Measurements from ENCODE around the gene INS. TPM values are rescaled to one million over a fixed set of nuclear protein-coding genes. Genes with fewer than 3 reads are reported as not detected.
"Not testable (repeated sequence)": the region's sequence is repeated elsewhere in the genome, so short reads cannot be mapped to it uniquely, and the experiment has no call there.

The INS gene
- total RNA-seq, 2 experiments from 2014 or later = not detected

DNA sequence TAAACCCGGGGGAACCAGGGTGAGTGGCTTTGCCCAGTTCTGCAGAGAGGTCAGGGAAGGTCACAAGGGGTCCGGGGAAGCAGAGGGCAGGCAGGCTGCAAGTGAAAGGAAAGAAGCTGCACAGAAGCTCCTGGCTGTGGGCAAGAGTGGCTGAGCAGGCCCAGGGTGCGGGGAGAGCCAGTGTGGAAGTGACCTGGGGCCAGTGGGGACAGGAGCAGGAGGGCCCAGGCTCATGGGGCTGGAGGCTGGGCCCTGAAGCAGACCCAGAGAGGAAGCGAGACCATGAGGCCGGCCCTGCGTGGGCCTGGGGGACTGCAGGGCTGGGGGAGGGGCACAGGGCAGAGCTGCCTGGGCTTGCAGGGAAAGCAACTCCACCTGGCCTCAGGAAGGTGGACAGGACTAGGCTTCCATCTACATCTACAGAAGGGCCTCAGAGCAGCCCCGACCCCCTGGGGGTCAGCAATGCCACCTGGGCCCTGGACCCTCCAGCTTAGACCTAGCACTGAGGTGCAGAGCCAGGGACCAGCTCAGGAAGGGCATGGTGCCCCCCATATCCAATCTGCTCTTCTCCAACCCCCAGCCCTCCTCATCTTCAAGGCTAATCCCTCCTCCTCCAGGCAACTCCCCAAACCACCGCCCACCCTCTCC is 33.4 kb downstream of the INS start:
- peaks cover 18% of the 10 kb centered on the region for H3K27me3 Mint-ChIP-seq
- no peak for ATAC-seq (ENCODE audit: poor library complexity)
- POLR2A ChIA-PET = no interaction called here

DNA sequence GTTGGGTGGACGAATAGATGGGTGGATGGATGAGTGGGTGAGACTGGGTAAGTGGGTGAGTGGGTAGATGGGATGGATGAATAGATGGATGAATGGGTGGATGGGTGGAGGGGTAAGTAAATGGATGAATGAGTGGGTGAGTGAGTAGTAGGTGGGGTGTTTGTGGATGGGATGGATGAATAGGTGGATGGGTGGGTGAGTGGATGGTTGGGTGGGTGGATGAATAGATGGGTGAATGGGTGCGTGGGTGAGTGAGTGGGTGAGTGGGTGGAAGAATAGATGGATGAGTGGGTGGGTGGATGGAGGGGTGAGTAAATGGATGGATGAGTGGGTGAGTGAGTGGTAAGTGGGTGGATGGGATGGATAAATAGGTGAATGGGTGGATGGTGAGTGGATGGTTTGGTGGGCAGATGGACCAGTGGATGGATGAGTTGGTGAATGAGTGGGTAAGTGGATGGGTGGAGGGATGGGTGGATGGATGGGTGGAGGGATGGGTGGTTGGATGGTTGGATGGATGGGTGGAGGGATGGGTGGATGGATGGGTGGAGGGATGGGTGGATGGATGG is 34.4 kb downstream of the INS start:
- Mint-ChIP-seq H3K27ac (no peak overlapping the region), H3K36me3 (ENCODE audit: low read depth) (no peaks in the 10 kb centered on the region), H3K4me1 (ENCODE audit: low read depth) (no peaks in the 10 kb centered on the region), H3K9me3 (no peaks in the 10 kb centered on the region), H3K4me3 (no peak overlapping the region), H3K27me3 (peaks cover 18% of the 10 kb centered on the region)
- DNase-seq (no peak), ATAC-seq (ENCODE audit: poor library complexity) (no peak)
- Histone ChIP-seq H3K4me1 (ENCODE audit: insufficient read depth, low read length) (no peaks in the 10 kb centered on the region), H3K4me3 (ENCODE audit: low read length) (no peak overlapping the region), H3K9me3 (ENCODE audit: control insufficient read depth in 1 of 2, insufficient read depth in 1 of 2, low read length in 2 of 2) (peaks cover 0 to 14% of the 10 kb centered on the region in 2 experiments), H3K36me3 (ENCODE audit: insufficient read depth, low read length) (no peaks in the 10 kb centered on the region), H3K27ac (ENCODE audit: low read depth in 1 of 2, low read length in 2 of 2) (no peak overlapping the region), H3K27me3 (ENCODE audit: control insufficient read depth in 1 of 2, insufficient read depth in 2 of 2, low read length in 2 of 2) (peaks cover 0 to 7% of the 10 kb centered on the region in 2 experiments)
- intact Hi-C loops (cut with DNase I, micrococcal nuclease) = no loop called here
- CTCF ChIA-PET = no interaction called here
- POLR2A ChIA-PET = no interaction called here
- TF ChIP-seq, protein P1, sequence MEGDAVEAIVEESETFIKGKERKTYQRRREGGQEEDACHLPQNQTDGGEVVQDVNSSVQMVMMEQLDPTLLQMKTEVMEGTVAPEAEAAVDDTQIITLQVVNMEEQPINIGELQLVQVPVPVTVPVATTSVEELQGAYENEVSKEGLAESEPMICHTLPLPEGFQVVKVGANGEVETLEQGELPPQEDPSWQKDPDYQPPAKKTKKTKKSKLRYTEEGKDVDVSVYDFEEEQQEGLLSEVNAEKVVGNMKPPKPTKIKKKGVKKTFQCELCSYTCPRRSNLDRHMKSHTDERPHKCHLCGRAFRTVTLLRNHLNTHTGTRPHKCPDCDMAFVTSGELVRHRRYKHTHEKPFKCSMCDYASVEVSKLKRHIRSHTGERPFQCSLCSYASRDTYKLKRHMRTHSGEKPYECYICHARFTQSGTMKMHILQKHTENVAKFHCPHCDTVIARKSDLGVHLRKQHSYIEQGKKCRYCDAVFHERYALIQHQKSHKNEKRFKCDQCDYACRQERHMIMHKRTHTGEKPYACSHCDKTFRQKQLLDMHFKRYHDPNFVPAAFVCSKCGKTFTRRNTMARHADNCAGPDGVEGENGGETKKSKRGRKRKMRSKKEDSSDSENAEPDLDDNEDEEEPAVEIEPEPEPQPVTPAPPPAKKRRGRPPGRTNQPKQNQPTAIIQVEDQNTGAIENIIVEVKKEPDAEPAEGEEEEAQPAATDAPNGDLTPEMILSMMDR (IDR thresholded peaks at IDR 0.05) = no peak

More for the DNA sequence above, 33.4 kb downstream of the INS start:
- Mint-ChIP-seq H3K4me3 (no peak overlapping the region), H3K9me3 (no peaks in the 10 kb centered on the region), H3K27ac (no peak overlapping the region), H3K4me1 (ENCODE audit: low read depth) (no peaks in the 10 kb centered on the region), H3K36me3 (ENCODE audit: low read depth) (no peaks in the 10 kb centered on the region)
- CTCF ChIA-PET = no interaction called here
- Histone ChIP-seq H3K36me3 (ENCODE audit: insufficient read depth, low read length) (no peaks in the 10 kb centered on the region), H3K27me3 (ENCODE audit: control insufficient read depth in 1 of 2, insufficient read depth in 2 of 2, low read length in 2 of 2) (peaks cover 0 to 2% of the 10 kb centered on the region in 2 experiments), H3K4me1 (ENCODE audit: insufficient read depth, low read length) (no peaks in the 10 kb centered on the region), H3K27ac (ENCODE audit: low read depth in 1 of 2, low read length in 2 of 2) (no peak overlapping the region), H3K4me3 (ENCODE audit: low read length) (no peak overlapping the region), H3K9me3 (ENCODE audit: control insufficient read depth in 1 of 2, insufficient read depth in 1 of 2, low read length in 2 of 2) (peaks cover 0 to 10% of the 10 kb centered on the region in 2 experiments)
- intact Hi-C loops (cut with DNase I, micrococcal nuclease) = no loop called here
- TF ChIP-seq, protein P1 (IDR thresholded peaks at IDR 0.05) = no peak
- DNase-seq = no peak

DNA sequence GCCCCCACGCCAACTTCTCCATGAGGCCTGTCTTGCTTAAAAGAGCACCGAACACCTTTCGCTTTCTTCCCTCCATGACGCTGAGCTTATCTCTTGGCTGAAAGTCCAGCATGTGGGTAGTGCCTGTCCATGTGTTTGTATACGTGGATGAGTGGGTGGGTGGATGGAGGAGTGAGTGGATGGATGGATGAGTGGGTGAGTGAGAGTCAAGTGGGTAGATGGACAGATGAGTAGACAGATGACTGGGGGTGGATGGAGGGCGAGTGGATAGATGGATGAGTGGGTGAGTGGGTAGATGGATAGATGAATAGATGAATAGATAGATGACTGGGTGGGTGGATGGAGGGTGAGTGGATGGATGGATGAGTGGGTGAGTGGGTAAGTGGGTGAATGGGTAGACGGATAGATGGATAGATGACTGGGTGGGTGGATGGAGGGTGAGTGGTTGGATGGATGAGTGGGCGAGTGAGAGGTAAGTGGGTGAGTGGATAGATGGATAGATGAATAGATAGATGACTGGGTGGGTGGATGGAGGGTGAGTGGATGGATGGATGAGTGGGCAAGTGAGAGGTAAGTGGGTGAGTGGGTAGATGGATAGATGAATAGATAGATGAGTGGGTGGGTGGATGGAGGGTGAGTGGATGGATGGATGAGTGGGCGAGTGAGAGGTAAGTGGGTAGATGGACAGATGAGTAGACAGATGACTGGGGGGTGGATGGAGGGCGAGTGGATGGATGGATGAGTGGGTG is 36.1 kb downstream of the INS start:
- CTCF ChIA-PET; H3K36me3 Mint-ChIP-seq (ENCODE audit: low read depth); H3K4me1 ChIP-seq (ENCODE audit: insufficient read depth, low read length); H3K4me1 Mint-ChIP-seq (ENCODE audit: low read depth); H3K36me3 ChIP-seq (ENCODE audit: insufficient read depth, low read length); H3K4me3 ChIP-seq (ENCODE audit: low read length); DNase-seq; POLR2A ChIA-PET; H3K27ac ChIP-seq (ENCODE audit: low read depth in 1 of 2, low read length in 2 of 2); ATAC-seq (ENCODE audit: poor library complexity); H3K27ac Mint-ChIP-seq; H3K9me3 Mint-ChIP-seq; H3K4me3 Mint-ChIP-seq; intact Hi-C loops (cut with DNase I, micrococcal nuclease): not testable (repeated sequence)
- H3K27me3 Mint-ChIP-seq = peaks cover 19% of the 10 kb centered on the region
- Histone ChIP-seq H3K9me3 (ENCODE audit: control insufficient read depth in 1 of 2, insufficient read depth in 1 of 2, low read length in 2 of 2) (peaks cover 0 to 12% of the 10 kb centered on the region in 2 experiments), H3K27me3 (ENCODE audit: control insufficient read depth in 1 of 2, insufficient read depth in 2 of 2, low read length in 2 of 2) (peaks cover 0 to 18% of the 10 kb centered on the region in 2 experiments)
